ENCODE measurements around the gene ENAM.

DNA sequence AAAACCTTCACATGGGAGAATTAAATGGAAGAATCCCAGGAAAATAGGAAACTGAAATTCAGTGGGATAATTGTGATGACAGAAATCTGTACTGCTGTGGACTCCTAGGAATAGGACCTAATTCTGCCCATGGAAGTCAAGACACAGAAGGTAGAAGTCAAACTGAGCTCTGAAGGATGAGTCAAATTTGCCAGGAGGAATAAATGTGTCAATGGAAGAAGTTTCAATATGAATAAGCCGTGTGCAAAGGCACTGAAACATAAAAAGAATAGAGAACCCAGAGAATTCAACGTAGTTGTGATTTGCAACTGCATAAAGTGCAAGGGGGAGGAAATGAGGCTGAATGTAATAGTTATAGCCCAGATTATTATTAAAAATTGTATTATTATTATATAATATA is 11.6 kb downstream of the ENAM start:
- TF ChIP-seq, protein P1, sequence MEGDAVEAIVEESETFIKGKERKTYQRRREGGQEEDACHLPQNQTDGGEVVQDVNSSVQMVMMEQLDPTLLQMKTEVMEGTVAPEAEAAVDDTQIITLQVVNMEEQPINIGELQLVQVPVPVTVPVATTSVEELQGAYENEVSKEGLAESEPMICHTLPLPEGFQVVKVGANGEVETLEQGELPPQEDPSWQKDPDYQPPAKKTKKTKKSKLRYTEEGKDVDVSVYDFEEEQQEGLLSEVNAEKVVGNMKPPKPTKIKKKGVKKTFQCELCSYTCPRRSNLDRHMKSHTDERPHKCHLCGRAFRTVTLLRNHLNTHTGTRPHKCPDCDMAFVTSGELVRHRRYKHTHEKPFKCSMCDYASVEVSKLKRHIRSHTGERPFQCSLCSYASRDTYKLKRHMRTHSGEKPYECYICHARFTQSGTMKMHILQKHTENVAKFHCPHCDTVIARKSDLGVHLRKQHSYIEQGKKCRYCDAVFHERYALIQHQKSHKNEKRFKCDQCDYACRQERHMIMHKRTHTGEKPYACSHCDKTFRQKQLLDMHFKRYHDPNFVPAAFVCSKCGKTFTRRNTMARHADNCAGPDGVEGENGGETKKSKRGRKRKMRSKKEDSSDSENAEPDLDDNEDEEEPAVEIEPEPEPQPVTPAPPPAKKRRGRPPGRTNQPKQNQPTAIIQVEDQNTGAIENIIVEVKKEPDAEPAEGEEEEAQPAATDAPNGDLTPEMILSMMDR (IDR thresholded peaks at IDR 0.05): no peak
- TF ChIP-seq EZH2 (IDR thresholded peaks at IDR 0.05): no peak

Data from neural progenitor cell (in vitro differentiated cells).